T1000 (cell line): Measurements from ENCODE around the gene FADS3.
A peak's percentile ranks its signal among the peaks of the same experiment; 100 is the strongest.
"Not testable (repeated sequence)": the region's sequence is repeated elsewhere in the genome, so short reads cannot be mapped to it uniquely, and the experiment has no call there.

Experiments used
- DNase-seq: peaks from one replicate; lab custom pipeline; 2025; ENCODE audit warnings: mixed read lengths; lab: John Stamatoyannopoulos, UW

The FADS3 gene

GRCh38 chr11:61898247-61898582 is 6.9 kb upstream of the FADS3 start:
- DNase-seq: no peak

GRCh38 chr11:61897387-61898246 is 6.3 kb upstream of the FADS3 start:
- peak; percentile 59 for DNase-seq

GRCh38 chr11:61896665-61897386 is 5.5 kb upstream of the FADS3 start:
- DNase-seq: no peak

DNA sequence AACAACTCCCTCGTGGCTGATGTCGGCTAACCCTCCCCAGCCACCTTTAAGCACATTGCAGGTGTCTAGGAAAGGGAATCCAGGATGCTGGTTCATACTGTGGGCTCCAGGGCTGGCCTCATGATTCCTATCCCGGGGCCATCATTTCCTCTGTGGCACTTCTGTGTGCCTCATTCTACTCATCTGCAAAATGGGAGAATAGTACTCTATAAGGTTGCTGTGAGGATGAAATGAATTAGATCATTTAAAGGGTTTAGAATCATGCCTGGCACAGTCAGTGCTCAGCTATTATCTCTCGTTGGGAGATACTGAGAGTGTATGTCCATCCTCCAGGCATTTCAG is 4.3 kb upstream of the FADS3 start:
- DNase-seq: no peak

DNA sequence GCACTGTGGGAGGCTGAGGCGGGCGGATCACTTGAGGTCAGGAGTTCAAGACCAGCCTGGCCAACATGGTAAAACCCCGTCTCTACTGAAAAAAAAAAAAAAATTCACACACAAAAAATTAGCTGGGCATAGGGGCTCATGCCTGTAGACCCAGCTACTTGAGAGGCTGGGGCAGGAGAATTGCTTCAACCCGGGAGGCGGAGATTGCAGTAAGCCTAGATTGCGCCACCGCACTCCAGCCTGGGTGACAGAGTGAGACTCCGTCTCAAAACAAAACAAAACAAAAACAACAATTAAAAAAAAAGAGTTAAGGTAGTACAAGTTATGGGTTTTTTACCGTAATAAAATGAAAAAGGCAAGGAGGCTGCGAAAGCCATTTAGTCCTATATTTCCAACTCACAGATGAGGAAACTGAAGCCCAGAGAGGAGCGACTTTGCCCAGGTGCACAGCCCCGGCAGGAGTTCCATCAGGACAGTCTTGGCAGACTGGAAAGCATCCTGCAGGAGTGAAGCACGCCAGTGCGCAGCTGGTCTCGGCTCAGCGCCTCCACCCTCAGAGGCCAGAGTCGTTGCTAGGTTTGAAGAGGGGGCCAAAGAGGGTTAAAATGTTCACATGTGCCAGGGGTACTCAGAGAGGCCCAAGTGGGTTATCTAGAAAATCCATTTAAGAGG is 3.8 kb upstream of the FADS3 start:
- no peak for DNase-seq

GRCh38 chr11:61893981-61894380 is 2.6 kb upstream of the FADS3 start:
- DNase-seq: no peak

DNA sequence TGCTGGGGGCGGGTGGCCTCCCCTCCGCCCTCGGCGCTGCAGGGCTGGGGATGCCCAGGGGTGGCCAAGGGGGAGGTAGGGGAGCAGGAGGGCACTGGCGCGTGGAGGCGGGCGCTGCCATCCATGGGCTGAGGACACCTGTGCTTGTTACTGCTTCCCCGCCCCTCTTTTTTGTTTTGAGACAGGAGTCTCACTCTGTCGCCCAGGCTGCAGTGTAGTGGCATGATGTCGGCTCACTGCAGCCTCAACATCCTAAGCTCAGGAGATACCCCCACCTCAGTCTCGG is 683 bp upstream of the FADS3 start:
- DNase-seq: no peak

DNA sequence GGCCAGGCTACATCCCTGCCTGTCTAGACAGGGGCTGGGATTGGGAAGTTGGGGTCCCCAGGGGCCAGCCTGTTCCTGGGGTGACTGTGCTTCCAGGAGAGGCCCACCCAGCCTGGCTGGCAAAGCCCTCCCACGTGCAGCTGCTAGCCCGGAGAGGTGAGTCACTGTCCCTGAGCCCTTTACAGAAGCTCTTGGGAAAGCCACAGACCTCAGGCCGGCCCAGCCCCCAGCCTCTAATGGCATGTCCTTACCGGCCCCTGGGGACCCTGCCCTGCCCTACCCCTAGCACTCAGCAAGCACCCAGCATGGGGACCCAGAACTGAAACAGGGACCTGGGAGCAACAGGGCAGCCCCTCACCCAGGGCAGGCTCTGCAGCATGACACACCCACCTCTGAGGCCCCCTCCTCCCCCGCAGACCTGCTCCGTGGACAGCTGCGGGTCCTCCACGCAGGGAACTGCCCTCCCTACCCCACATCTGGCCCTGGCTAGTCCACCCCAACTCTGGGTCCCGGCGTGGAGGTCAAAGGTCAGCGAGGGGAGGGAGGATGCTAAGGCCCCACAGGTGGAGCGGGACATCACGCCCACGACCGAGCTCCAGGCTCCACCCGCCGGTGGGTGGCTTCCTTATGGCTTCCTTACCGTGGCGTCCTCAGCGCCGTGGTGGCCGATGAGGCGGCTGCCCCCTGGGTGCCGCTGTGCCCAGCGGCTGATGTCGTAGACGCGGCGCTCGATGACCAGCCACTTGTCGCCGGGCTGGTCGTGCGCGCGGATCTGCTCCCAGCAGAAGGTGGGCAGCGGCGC is 615 bp downstream of the FADS3 start:
- DNase-seq: peak; percentile 79

DNA sequence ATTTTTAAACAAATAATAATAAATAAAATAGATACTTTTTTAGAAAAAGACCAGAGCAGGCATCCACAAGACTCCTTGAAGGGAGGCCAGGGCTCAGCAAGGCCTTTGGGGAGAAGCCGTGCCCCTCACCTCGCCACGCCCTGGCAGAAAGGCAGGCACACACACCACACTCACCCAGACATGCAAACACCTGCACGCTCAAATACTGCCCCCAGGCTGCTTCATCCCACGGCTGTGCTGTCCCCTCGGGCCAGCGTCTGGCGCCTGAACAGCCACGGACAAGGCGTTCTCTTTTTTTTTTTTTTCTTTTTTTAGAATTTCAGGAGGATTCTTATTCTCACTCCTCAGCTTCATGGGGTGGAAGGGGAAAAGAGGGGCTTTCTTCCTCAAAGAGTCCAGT is 1.5 kb downstream of the FADS3 start:
- DNase-seq: no peak

DNA sequence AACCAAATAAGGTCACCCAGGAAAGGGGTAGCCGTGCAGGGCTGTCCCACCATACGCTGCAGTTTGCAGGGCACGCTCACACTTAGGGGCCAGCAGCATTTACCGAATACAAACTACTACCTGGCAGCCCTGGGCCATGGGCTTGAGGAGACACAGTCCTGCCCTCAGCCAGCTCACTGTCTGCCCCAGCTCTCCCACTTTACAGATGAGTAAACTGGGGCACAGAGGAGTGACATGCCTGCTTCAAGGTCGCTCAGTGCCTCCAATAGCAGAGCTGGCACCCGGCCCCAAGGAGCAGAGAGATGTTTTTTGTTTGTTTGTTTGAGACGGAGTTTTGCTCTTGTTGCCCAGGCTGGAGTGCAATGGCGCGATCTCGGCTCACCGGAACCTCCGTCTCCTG is 2.8 kb downstream of the FADS3 start:
- no peak for DNase-seq

DNA sequence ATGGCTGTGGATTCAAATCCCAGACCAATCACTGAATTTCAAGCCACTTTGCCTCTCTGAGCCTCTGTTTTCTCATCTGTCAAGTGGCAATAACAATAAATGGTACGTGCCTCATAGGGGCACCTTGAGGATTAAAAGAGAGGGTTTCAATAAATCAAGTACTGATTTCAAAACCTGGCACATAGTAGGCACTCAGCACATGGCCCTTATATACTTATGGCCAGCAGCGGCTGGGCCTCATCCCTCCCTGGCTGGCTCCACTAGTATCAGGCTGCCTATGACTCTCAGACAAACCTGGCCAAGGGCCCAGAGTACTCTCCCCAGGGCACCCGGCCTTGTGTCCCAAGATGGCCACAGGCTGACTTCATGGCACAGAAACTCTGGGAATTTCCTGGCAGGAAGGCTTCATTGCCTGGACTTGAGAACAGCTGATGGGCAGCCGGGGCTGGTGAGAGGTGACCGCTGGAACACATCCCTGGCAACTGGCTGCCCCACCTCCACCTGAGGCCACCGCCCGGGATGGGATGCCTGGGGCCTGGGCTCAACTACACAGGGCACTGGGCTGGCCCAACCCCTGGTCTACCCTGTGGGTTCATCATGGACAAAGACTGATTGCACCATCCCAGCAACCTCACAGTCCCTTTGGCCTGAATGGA is 3.4 kb downstream of the FADS3 start:
- DNase-seq: peak; percentile 68

DNA sequence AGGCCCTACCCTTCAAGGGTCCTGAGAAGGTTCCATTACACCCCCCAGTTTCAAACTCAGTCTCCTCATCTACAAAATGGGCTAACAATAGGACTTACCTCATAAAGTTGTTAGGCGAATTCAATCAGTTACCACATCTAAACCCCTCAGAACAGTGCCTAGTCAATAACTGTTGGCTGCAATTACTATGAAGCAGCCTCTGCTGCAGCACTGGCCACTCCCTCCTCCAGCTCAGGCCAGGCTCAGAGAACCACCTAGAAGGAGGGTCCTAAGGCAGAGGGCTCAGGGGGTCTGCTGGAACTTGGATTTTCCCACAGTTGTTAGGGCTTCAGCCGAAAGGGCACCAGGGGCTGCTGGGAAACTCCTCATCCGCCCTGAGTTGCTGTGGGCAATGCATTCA is 4.7 kb downstream of the FADS3 start:
- DNase-seq: no peak

DNA sequence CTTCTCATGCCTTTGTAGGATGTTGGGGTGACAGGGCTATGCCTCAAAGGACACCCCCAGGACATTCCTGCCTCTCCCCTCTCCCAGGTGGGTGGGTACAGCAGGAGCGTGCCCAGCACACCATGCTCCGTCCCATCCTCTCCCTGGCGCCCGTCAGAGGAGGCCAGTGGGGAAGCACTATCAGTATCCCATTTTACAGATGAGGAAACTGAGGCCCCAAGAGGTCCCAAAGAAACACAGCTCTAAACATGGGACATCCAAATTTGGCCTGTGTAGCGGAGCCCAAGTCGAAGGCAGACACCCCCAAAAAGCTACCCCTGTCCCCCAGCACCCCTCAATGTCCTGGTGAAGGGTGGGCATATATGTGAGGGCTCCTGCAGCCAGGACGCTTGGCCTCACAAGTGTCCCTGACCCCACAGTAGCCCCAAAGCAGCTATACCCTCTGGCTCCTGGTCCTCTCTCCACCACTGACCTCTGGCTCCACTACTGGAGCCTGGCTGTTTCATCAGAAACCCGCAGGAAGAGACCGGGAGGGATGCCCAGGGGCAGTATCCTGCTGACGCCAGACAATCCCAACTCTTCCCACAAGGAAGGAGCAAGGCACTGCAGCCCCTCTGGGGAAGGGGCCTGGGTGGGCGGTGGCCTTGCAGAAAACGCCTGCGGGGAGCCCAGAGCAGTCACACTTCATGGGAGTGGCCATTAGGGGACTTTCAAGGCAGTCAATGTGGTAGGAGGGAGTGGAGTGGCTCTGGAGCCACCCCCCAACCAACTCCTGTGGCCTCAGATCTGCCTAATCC is 5.4 kb downstream of the FADS3 start:
- no peak for DNase-seq

GRCh38 chr11:61885166-61885778 is 6.1 kb downstream of the FADS3 start:
- DNase-seq: no peak

GRCh38 chr11:61883947-61884346 is 7.4 kb downstream of the FADS3 start:
- DNase-seq: no peak

DNA sequence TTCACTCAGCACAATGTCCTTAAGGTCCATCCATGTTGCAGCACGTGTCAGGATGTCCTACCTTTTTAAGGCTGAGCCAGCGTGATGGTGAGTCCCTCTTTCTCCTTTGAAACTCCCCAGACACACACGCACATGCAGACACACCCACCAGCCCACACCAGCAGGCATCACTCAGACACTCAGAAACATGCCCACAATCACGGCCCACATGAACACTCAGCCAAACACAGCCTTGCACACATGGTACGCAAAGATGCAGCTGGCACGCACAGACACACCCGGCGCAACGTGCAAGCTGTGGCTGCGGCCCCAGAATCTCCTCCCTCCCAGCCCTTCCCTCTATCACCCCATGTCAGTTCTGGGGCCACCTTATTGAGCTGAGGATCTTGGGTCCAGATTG is 8.0 kb downstream of the FADS3 start:
- no peak for DNase-seq

- no peak for DNase-seq
These were observed 8.5 kb downstream of the FADS3 start for GRCh38 chr11:61882879-61883278.

- DNase-seq: not testable (repeated sequence)
These were observed 9.1 kb downstream of the FADS3 start for GRCh38 chr11:61882267-61882666.

DNA sequence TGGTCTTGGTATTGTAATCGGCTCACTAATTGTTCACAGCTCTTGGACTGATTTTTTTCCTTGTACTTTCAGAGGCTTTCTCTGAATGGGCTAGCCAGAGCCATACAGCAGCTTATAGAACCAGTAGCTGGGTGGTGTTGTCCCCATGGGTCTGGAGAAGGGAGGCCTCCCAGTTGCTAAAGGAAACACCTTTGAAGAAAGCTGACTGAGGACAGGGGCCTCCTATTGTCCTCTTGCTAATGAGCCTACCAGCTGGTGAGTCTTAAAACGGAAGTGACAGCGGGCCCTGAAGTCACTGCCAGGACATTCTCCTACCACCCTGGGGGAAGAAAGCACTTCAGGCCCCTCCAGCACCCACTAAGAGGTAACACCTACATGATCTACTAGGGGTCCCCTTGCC is 9.9 kb downstream of the FADS3 start:
- DNase-seq: no peak

GRCh38 chr11:61880454-61880853 is 10.9 kb downstream of the FADS3 start:
- no peak for DNase-seq

GRCh38 chr11:61880031-61880430 is 11.3 kb downstream of the FADS3 start:
- DNase-seq: no peak
